IMR-90 (cell line): ENCODE results near the gene USP36. TPM values are rescaled to one million over a fixed set of nuclear protein-coding genes. Genes with fewer than 3 reads are reported as not detected.
A peak's percentile ranks its signal among the peaks of the same experiment; 100 is the strongest.

ENCODE experiments used
- ATAC-seq: fragments of 200-7000 bp; cut with Tn5 transposase; 2 replicates; pipeline ENCODE4 v1.9.1; 2020; ENCODE audit warnings: low read depth, mild to moderate bottlenecking, moderate library complexity
- BruUV-seq: library from RNA; stranded (reverse); fragments of 400-500 nt; replicated peaks from 2 replicates; lab custom pipeline; 2021; lab: Mats Ljungman, UMichigan
- CTCF ChIA-PET: fragments of 300-600 bp; formaldehyde crosslinking; extraction: SDS; loops from one replicate; lab custom pipeline; 2021; ENCODE audit warnings: antibody characterized with exemption; lab: Yijun Ruan, JAX
- POLR2A ChIA-PET: fragments of 300-600 bp; sonication (Branson Sonifier 250); formaldehyde crosslinking; loops from one replicate; lab custom pipeline; 2022; ENCODE audit warnings: antibody characterized with exemption; ENCODE audit not compliant: unreplicated experiment; lab: Charles Lee
- DNase-seq: peaks from one replicate; pipeline ENCODE4 v3.0.0; 2013
- H2AFZ ChIP-seq: replicated peaks from 2 replicates; pipeline ENCODE3; 2013; ENCODE audit warnings: low read length, mild to moderate bottlenecking; ENCODE audit not compliant: poor library complexity
- H2AK5ac ChIP-seq: 2 replicates; pipeline ENCODE4 v1.6.1; 2013; ENCODE audit warnings: low read depth, low read length, inconsistent platforms
- H2AK9ac ChIP-seq: replicated peaks from 2 replicates; pipeline ENCODE3; 2013; ENCODE audit warnings: mild to moderate bottlenecking, low read depth, low read length, moderate library complexity; ENCODE audit not compliant: poor library complexity
- H2BK120ac ChIP-seq: 2 replicates; pipeline ENCODE4 v1.6.1; 2013; ENCODE audit warnings: low read depth, low read length, inconsistent platforms
- H2BK15ac ChIP-seq: 3 replicates; pipeline ENCODE4 v1.6.1; 2013; ENCODE audit warnings: low read depth, low read length, inconsistent platforms
- H2BK20ac ChIP-seq: 2 replicates; pipeline ENCODE4 v1.6.1; 2013; ENCODE audit warnings: low read depth, mild to moderate bottlenecking, inconsistent platforms, low read length, moderate library complexity
- H2BK5ac ChIP-seq: 2 replicates; pipeline ENCODE4 v1.6.1; 2013; ENCODE audit warnings: mild to moderate bottlenecking, low read depth, low read length, inconsistent platforms; ENCODE audit not compliant: poor library complexity, severe bottlenecking
- H3K14ac ChIP-seq: replicated peaks from 2 replicates; pipeline ENCODE4 v1.6.1; 2013; ENCODE audit warnings: low read depth, low read length, inconsistent platforms
- H3K18ac ChIP-seq: 2 replicates; pipeline ENCODE4 v1.6.1; 2013; ENCODE audit warnings: low read depth, low read length, control low read depth
- H3K23ac ChIP-seq: 2 replicates; pipeline ENCODE4 v1.6.1; 2013; ENCODE audit warnings: low read depth, low read length, inconsistent platforms
- H3K27ac ChIP-seq: 2 replicates; pipeline ENCODE4 v1.5.1; 2013; ENCODE audit warnings: mild to moderate bottlenecking, control low read depth, low read length; ENCODE audit not compliant: insufficient read depth
- H3K27me3 ChIP-seq: 2 replicates; pipeline ENCODE4 v1.6.1; 2013; ENCODE audit warnings: low read length; ENCODE audit not compliant: control insufficient read depth, insufficient read depth
- H3K36me3 ChIP-seq: 2 replicates; pipeline ENCODE4 v1.6.1; 2013; ENCODE audit warnings: low read length, mixed read lengths; ENCODE audit not compliant: control insufficient read depth, insufficient read depth
- H3K4ac ChIP-seq: 2 replicates; pipeline ENCODE4 v1.6.1; 2013; ENCODE audit warnings: low read depth, low read length, inconsistent platforms
- H3K4me1 ChIP-seq: 2 replicates; pipeline ENCODE4 v1.6.1; 2013; ENCODE audit warnings: low read length, mixed read lengths; ENCODE audit not compliant: control insufficient read depth, insufficient read depth
- H3K4me2 ChIP-seq: 2 replicates; pipeline ENCODE4 v1.6.1; 2013; ENCODE audit warnings: low read depth, mild to moderate bottlenecking, control low read depth, low read length, moderate library complexity
- H3K4me3 ChIP-seq: 2 replicates; pipeline ENCODE4 v1.5.1; 2013; ENCODE audit warnings: low read depth, mild to moderate bottlenecking, control low read depth, low read length, moderate library complexity; ENCODE audit not compliant: insufficient read depth
- H3K56ac ChIP-seq: 2 replicates; pipeline ENCODE4 v1.6.1; 2013; ENCODE audit warnings: low read length, inconsistent platforms; ENCODE audit not compliant: insufficient read depth; ENCODE audit errors: extremely low read depth
- H3K79me1 ChIP-seq, 2 experiments: 2 replicates each; pipeline ENCODE4 v1.6.1; 2013; ENCODE audit warnings: low read length in 2 of 2, inconsistent platforms in 1 of 2, low read depth in 1 of 2
- H3K9ac ChIP-seq: 2 replicates; pipeline ENCODE4 v1.6.1; 2013; ENCODE audit warnings: low read depth, low read length, control low read depth
- H3K9me1 ChIP-seq: 2 replicates; pipeline ENCODE4 v1.6.1; 2013; ENCODE audit warnings: low read length, inconsistent platforms; ENCODE audit not compliant: insufficient read depth
- H3K9me3 ChIP-seq: 2 replicates; pipeline ENCODE4 v1.6.1; 2013; ENCODE audit warnings: low read length; ENCODE audit not compliant: control insufficient read depth, insufficient read depth
- H4K20me1 ChIP-seq: 2 replicates; pipeline ENCODE4 v1.6.1; 2013; ENCODE audit warnings: low read length, inconsistent platforms; ENCODE audit not compliant: insufficient read depth
- H4K5ac ChIP-seq: 2 replicates; pipeline ENCODE4 v1.6.1; 2013; ENCODE audit warnings: mild to moderate bottlenecking, low read depth, low read length, control low read depth
- H4K8ac ChIP-seq, 2 experiments: 2 replicates each; pipeline ENCODE4 v1.6.1; 2013; ENCODE audit warnings: low read depth in 2 of 2, low read length in 2 of 2, control low read depth in 1 of 2, inconsistent platforms in 1 of 2
- H4K91ac ChIP-seq: 2 replicates; pipeline ENCODE4 v1.6.1; 2013; ENCODE audit warnings: low read depth, low read length, inconsistent platforms; ENCODE audit not compliant: insufficient read depth
- BHLHE40 ChIP-seq: fragments of 150-350 bp; IDR thresholded peaks from 2 replicates; pipeline ENCODE4 v1.6.1; 2016; ENCODE audit warnings: mild to moderate bottlenecking, low read depth, low read length
- CEBPB ChIP-seq: IDR thresholded peaks from 2 replicates; pipeline ENCODE4 v1.6.1; 2012; ENCODE audit warnings: low read depth, low read length, improper control_type of control experiment
- CHD1 ChIP-seq: IDR thresholded peaks from 2 replicates; pipeline ENCODE4 v1.6.1; 2012; ENCODE audit warnings: low read depth, low read length, improper control_type of control experiment
- CTCF ChIP-seq: conservative IDR thresholded peaks from 2 replicates; pipeline ENCODE4 v1.5.1; 2012; ENCODE audit warnings: mild to moderate bottlenecking, low read depth, low read length, improper control_type of control experiment
- ELK1 ChIP-seq: fragments of 150-350 bp; IDR thresholded peaks from 2 replicates; pipeline ENCODE4 v1.6.1; 2016; ENCODE audit warnings: low read depth, mild to moderate bottlenecking, low read length, moderate library complexity, borderline replicate concordance
- FOS ChIP-seq: fragments of 150-350 bp; IDR thresholded peaks from 2 replicates; pipeline ENCODE4 v1.6.1; 2016; ENCODE audit warnings: low read depth, low read length
- MAZ ChIP-seq: IDR thresholded peaks from 2 replicates; pipeline ENCODE4 v1.6.1; 2012; ENCODE audit warnings: low read depth, mild to moderate bottlenecking, low read length, improper control_type of control experiment, moderate library complexity, borderline replicate concordance
- MXI1 ChIP-seq: IDR thresholded peaks from 2 replicates; pipeline ENCODE4 v1.6.1; 2012; ENCODE audit warnings: low read depth, mild to moderate bottlenecking, low read length, moderate library complexity, borderline replicate concordance
- NFE2L2 ChIP-seq: fragments of 150-350 bp; IDR thresholded peaks from 2 replicates; pipeline ENCODE4 v1.6.1; 2016; ENCODE audit warnings: low read depth, mild to moderate bottlenecking, low read length
- SMC3 ChIP-seq: fragments of 150-350 bp; IDR thresholded peaks from 2 replicates; pipeline ENCODE4 v1.6.1; 2016; ENCODE audit warnings: low read depth, mild to moderate bottlenecking, antibody characterized with exemption, low read length, moderate library complexity
- USF2 ChIP-seq: fragments of 150-350 bp; IDR thresholded peaks from 2 replicates; pipeline ENCODE4 v1.6.1; 2017; ENCODE audit warnings: mild to moderate bottlenecking, antibody characterized with exemption, low read length, low read depth
- WGBS, 2 experiments: methylation state at CpG; one replicate each; pipeline versions ENCODE4 v1.1.5 to v1.1.7; 2013; ENCODE audit warnings: missing lambda C conversion rate in 2 of 2; ENCODE audit not compliant: insufficient read length in 1 of 2; ENCODE audit errors: extremely low coverage in 2 of 2; 5-methylcytosine and 5-hydroxymethylcytosine counted together
- dilution Hi-C: fragments of 300-500 bp; cut with HindIII; formaldehyde crosslinking; loops from one replicate; pipeline ENCODE4 v1.14.3; 2018; ENCODE audit warnings: low sequenced_read_pairs; ENCODE audit not compliant: unreplicated experiment
- in situ Hi-C: fragments of 300-500 bp; cut with MboI; formaldehyde crosslinking; loops from 3 replicates; pipeline ENCODE4 v1.14.3; 2019; ENCODE audit warnings: low sequenced_read_pairs, inconsistent platforms, mixed read lengths
- intact Hi-C: fragments of 100-400 bp; cut with micrococcal nuclease; formaldehyde crosslinking; loops from 2 replicates; pipeline ENCODE4 v1.10.0; 2022
- polyA plus RNA-seq, 3 experiments: library from polyadenylated mRNA; depleted of rRNA; stranded (reverse); fragments of >200 nt; gene quantifications; 2 replicates each; pipeline ENCODE4 v1.2.3, GENCODE V29; 2012; ENCODE audit warnings: low replicate concordance in 1 of 3
- total RNA-seq: library from RNA; depleted of rRNA; stranded (reverse); fragments of >200 nt; gene quantifications from 2 replicates; pipeline ENCODE4 v1.2.3, GENCODE V29; 2012

Gene USP36
- total and polyA plus RNA-seq, 2 of the 4 experiments (the other 2 are of a cell fraction): 30.6 to 38.3 TPM

GRCh38 chr17:78791840-78792709, 48.5 kb downstream of the USP36 start:
- peaks cover 3 to 43% of the 10 kb centered on the region in 2 experiments; a peak in 2 of 4 replicates for H3K79me1 ChIP-seq
- no peak overlapping the region for H3K4me3 ChIP-seq
- H4K8ac ChIP-seq: peak overlapping the region in 1 of 2 experiments; percentile 78; a peak in 2 of 4 replicates
- POLR2A ChIA-PET: no interaction called here
- H3K4me1 ChIP-seq: peaks cover 28% of the 10 kb centered on the region
- peak overlapping the region; percentile 52 for H2BK5ac ChIP-seq
- H3K27ac ChIP-seq: peak overlapping the region; percentile 63; the same call in 1 of the 2 replicates
- TF ChIP-seq CEBPB (no peak), CHD1 (no peak), NFE2L2 (no peak), FOS (no peak), CTCF (no peak), USF2 (no peak), MAZ (no peak), MXI1 (no peak), SMC3 (no peak), ELK1 (no peak), BHLHE40 (no peak)
- BruUV-seq: no TSS peak
- ATAC-seq (peak; percentile 12), DNase-seq (no peak)
- H3K9ac ChIP-seq: no peak overlapping the region
- dilution Hi-C loops (no loop called here), intact Hi-C loops (loop anchor here (2.0 kb wide), 1 partner anchor 17 kb away; no protein-coding TSS in a partner anchor), in situ Hi-C loops (no loop called here)
- peak overlapping the region; percentile 31; the same call in 1 of the 2 replicates for H2AK5ac ChIP-seq
- no peak overlapping the region for H3K4me2 ChIP-seq
- no peaks in the 10 kb centered on the region for H3K27me3 ChIP-seq
- H2BK20ac ChIP-seq: peak overlapping the region; percentile 49; the same call in 1 of the 2 replicates
- CTCF ChIA-PET: interaction anchor here (0.6 kb wide), 1 partner anchor 11 kb away, joined by 3 read pairs; no protein-coding TSS in a partner anchor
- peak overlapping the region; percentile 63; the same call in 1 of the 2 replicates for H3K23ac ChIP-seq
- peak overlapping the region; percentile 60 for H2AK9ac ChIP-seq
- H3K14ac ChIP-seq: peak overlapping the region; percentile 76
- peak overlapping the region; percentile 52; the same call in 1 of the 2 replicates for H2BK120ac ChIP-seq
- no peak overlapping the region for H2AFZ ChIP-seq
- 100% methylated on average over 4 of the region's 11 CpGs; no CpG with 5 or more reads in 1 of the 2 experiments for WGBS, 2 experiments
- peaks cover 30% of the 10 kb centered on the region for H3K36me3 ChIP-seq
- H3K9me3 ChIP-seq: no peaks in the 10 kb centered on the region
- peaks cover 33% of the 10 kb centered on the region for H3K9me1 ChIP-seq
- peak overlapping the region; percentile 66 for H3K4ac ChIP-seq
- peak overlapping the region; percentile 76 for H3K18ac ChIP-seq
- H2BK15ac ChIP-seq: no peak overlapping the region
- H4K5ac ChIP-seq: peak overlapping the region; percentile 79
- H3K56ac ChIP-seq: no peak overlapping the region
- peak overlapping the region; percentile 8; the same call in 1 of the 2 replicates for H4K91ac ChIP-seq
- peaks cover 3% of the 10 kb centered on the region; the same call in 1 of the 2 replicates for H4K20me1 ChIP-seq
